HepG2 (cell line): ENCODE measurements around the gene CD207. TPM values are rescaled to one million over a fixed set of nuclear protein-coding genes. Genes with fewer than 3 reads are reported as not detected.

ENCODE experiments used
- ATAC-seq: fragments of 200-7000 bp; cut with Tn5 transposase; 3 replicates; pipeline ENCODE4 v1.9.1; 2020; ENCODE audit warnings: mild to moderate bottlenecking, moderate library complexity
- BruUV-seq: library from RNA; stranded (reverse); fragments of 400-500 nt; replicated peaks from 2 replicates; lab custom pipeline; 2021; lab: Mats Ljungman, UMichigan
- CTCF ChIA-PET: fragments of 300-600 bp; formaldehyde crosslinking; extraction: SDS; loops from one replicate; lab custom pipeline; 2021; ENCODE audit warnings: low total read pairs, inconsistent platforms, low intra/inter-chr PET ratio; lab: Yijun Ruan, JAX
- POLR2A ChIA-PET: fragments of 350-600 bp; sonication (Branson Sonifier 250); formaldehyde crosslinking; loops from one replicate; lab custom pipeline; 2020; ENCODE audit warnings: antibody characterized with exemption, inconsistent platforms; lab: Yijun Ruan, JAX
- DNase-seq: peaks from one replicate; pipeline ENCODE4 v3.0.0-alpha.2; 2015; ENCODE audit warnings: low spot score
- FAIRE-seq: peaks from 3 replicates; lab custom pipeline; 2011; peaks lifted over from hg19 to GRCh38; lab: Jason Lieb, UNC
- H2AFZ ChIP-seq: one replicate; pipeline ENCODE4 v1.6.1; 2011; ENCODE audit warnings: low read length, inconsistent platforms
- H3K27ac ChIP-seq: fragments of 300-600 bp; 3 replicates; pipeline ENCODE4 v1.8.0; 2011; ENCODE audit warnings: mixed run types, mild to moderate bottlenecking, mixed read lengths, low read length, inconsistent platforms; ENCODE audit not compliant: insufficient read depth; ENCODE audit errors: extremely low read length
- H3K27me3 ChIP-seq, 2 experiments: fragments of 200-600 bp in 1 of 2; 2 replicates in 1 of 2; 3 replicates in 1 of 2; pipeline versions ENCODE4 v1.6.0 to v1.8.0; 2011; ENCODE audit warnings: low read length in 2 of 2, mild to moderate bottlenecking in 2 of 2, moderate library complexity in 2 of 2, inconsistent platforms in 1 of 2; ENCODE audit not compliant: insufficient read depth in 2 of 2, control insufficient read depth in 1 of 2
- H3K36me3 ChIP-seq, 2 experiments: fragments of 200-600 bp in 1 of 2; replicated peaks in 1 of 2; 2 replicates in 1 of 2; 3 replicates in 1 of 2; pipeline versions ENCODE4 v1.5.1 to v1.8.0; 2011; ENCODE audit warnings: low read length in 2 of 2, inconsistent platforms in 1 of 2; ENCODE audit not compliant: insufficient read depth in 2 of 2, control insufficient read depth in 1 of 2
- H3K4me1 ChIP-seq: 2 replicates; pipeline ENCODE4 v1.5.1; 2012; ENCODE audit warnings: low read length, inconsistent platforms; ENCODE audit not compliant: insufficient read depth
- H3K4me2 ChIP-seq: 2 replicates; pipeline ENCODE4 v1.6.0; 2011; ENCODE audit warnings: low read depth, low read length, inconsistent platforms
- H3K4me3 ChIP-seq, 3 experiments: fragments of 200-600 bp in 1 of 3; sonication (generic), shearing (Covaris generic) in 1 of 3; replicated peaks in 1 of 3; 2 replicates each; pipeline ENCODE4 v1.5.1; 2011 to 2016; ENCODE audit warnings: low read length in 3 of 3, inconsistent platforms in 2 of 3, low read depth in 2 of 3, mild to moderate bottlenecking in 2 of 3, control low read depth in 1 of 3, mixed read lengths in 1 of 3; ENCODE audit not compliant: insufficient read depth in 1 of 3
- H3K79me2 ChIP-seq: one replicate; pipeline ENCODE4 v1.6.1; 2011; ENCODE audit warnings: low read length, inconsistent platforms; ENCODE audit not compliant: insufficient read depth
- H3K9ac ChIP-seq: 2 replicates; pipeline ENCODE4 v1.6.0; 2011; ENCODE audit warnings: mild to moderate bottlenecking, low read depth, low read length, inconsistent platforms; ENCODE audit not compliant: insufficient read depth
- H3K9me3 ChIP-seq: 2 replicates; pipeline ENCODE4 v1.5.1; 2012; ENCODE audit warnings: mild to moderate bottlenecking, low read length
- H4K20me1 ChIP-seq: 2 replicates; pipeline ENCODE4 v1.6.0; 2011; ENCODE audit warnings: inconsistent platforms, mild to moderate bottlenecking, low read length, moderate library complexity; ENCODE audit not compliant: insufficient read depth
- HNRNPK ChIP-seq: fragments of 200-400 bp; formaldehyde crosslinking; IDR thresholded peaks from 2 replicates; pipeline ENCODE4 v1.6.1; 2018; ENCODE audit warnings: low read length, low read depth, moderate library complexity, mild to moderate bottlenecking; ENCODE audit not compliant: poor library complexity, severe bottlenecking
- ONECUT2 ChIP-seq: sonication (generic); formaldehyde crosslinking; IDR thresholded peaks from 2 replicates; pipeline ENCODE4 v1.4.0; 2020; ENCODE audit warnings: missing genetic modification reagents
- PCBP2 ChIP-seq: fragments of 200-400 bp; formaldehyde crosslinking; optimal IDR thresholded peaks from 2 replicates; pipeline ENCODE3; 2018; ENCODE audit warnings: low read length, low read depth; ENCODE audit not compliant: poor library complexity, severe bottlenecking
- RFXAP ChIP-seq: sonication (generic); formaldehyde crosslinking; IDR thresholded peaks from 2 replicates; pipeline ENCODE4 v1.4.0; 2020; ENCODE audit warnings: missing genetic modification reagents, borderline replicate concordance
- SAP130 ChIP-seq: IDR thresholded peaks from 2 replicates; pipeline ENCODE4 v1.6.1; 2016; ENCODE audit warnings: low read depth
- ZBTB10 ChIP-seq: sonication (generic); formaldehyde crosslinking; IDR thresholded peaks from 2 replicates; pipeline ENCODE4 v1.4.0; 2020; ENCODE audit warnings: missing genetic modification reagents, borderline replicate concordance
- ZFAT ChIP-seq: sonication (generic); formaldehyde crosslinking; conservative IDR thresholded peaks from 2 replicates; pipeline ENCODE4 v1.8.1; 2023; ENCODE audit warnings: missing genetic modification reagents, inconsistent platforms
- ZHX2 ChIP-seq, 2 experiments: sonication (generic) in 1 of 2; formaldehyde crosslinking in 1 of 2; IDR thresholded peaks; 2 replicates each; pipeline versions ENCODE4 v1.6.1 to v1.9.0; 2014 to 2022; ENCODE audit warnings: antibody characterized with exemption in 1 of 2, borderline replicate concordance in 1 of 2, inconsistent platforms in 1 of 2, low read depth in 1 of 2, missing genetic modification reagents in 1 of 2
- ZNF414 ChIP-seq: sonication (generic); formaldehyde crosslinking; IDR thresholded peaks from 2 replicates; pipeline ENCODE4 v1.5.0; 2020; ENCODE audit warnings: missing genetic modification reagents
- WGBS: methylation state at CpG from one replicate; pipeline ENCODE4 v1.1.6; 2017; ENCODE audit warnings: low lambda C conversion rate; 5-methylcytosine and 5-hydroxymethylcytosine counted together
- in situ Hi-C: cut with HindIII; loops from 2 replicates; pipeline ENCODE4 v1.10.0; 2017; ENCODE audit warnings: low pct_unique_long_range_greater_than_20kb; ENCODE audit not compliant: extremely low pct_ligation_motif_present
- intact Hi-C: fragments of 100-400 bp; cut with micrococcal nuclease; formaldehyde crosslinking; loops from one replicate; pipeline ENCODE4 v1.10.0; 2022; ENCODE audit not compliant: unreplicated experiment
- polyA plus RNA-seq, 8 experiments: library from polyadenylated mRNA; depleted of rRNA in 3 of 8; stranded (reverse) in 7 of 8; unstranded in 1 of 8; fragments of >200 nt; fragmentation: Illumina TruSeq in 4 of 8; extraction: Trizol in 4 of 8; gene quantifications; 2 replicates each; pipeline versions ENCODE4 v1.2.1 to v1.2.3, GENCODE V29; 2011 to 2016; ENCODE audit warnings: low read depth in 4 of 8, missing spikeins in 1 of 8, mixed read lengths in 1 of 8; ENCODE audit not compliant: insufficient read depth in 1 of 8
- total RNA-seq, 5 experiments: library from RNA; depleted of rRNA; stranded (reverse); fragments of >200 nt; fragmentation: Illumina TruSeq; extraction: Trizol; gene quantifications; 2 replicates each; pipeline ENCODE4 v1.2.3, GENCODE V29; 2016; ENCODE audit warnings: low read depth in 1 of 5

The CD207 gene
- total and polyA plus RNA-seq, 2 of the 13 experiments (the other 11 are each of a cell fraction or from before 2014, with no cell fraction given) = 0.09 to 0.15 TPM

- Histone ChIP-seq H3K4me3 (peak overlapping the region in 2 of 3 experiments; percentile 18 to 52; a peak in 2 of 6 replicates), H3K27me3 (no peaks in the 10 kb centered on the region; a peak in 2 of 5 replicates), H3K9me3 (no peaks in the 10 kb centered on the region), H3K9ac (peak overlapping the region; percentile 79), H4K20me1 (no peaks in the 10 kb centered on the region), H3K36me3 (no peaks in the 10 kb centered on the region), H2AFZ (no peak overlapping the region), H3K4me1 (peaks cover 67% of the 10 kb centered on the region), H3K4me2 (peak overlapping the region; percentile 88), H3K79me2 (no peaks in the 10 kb centered on the region), H3K27ac (peak overlapping the region; percentile 93)
- POLR2A ChIA-PET = interaction anchor here (0.9 to 2.4 kb wide), 6 partner anchors 11 to 516 kb away, joined by 3 to 7 read pairs (median 4); partner anchors contain the start of gene CLEC4F
- in situ Hi-C loops (no loop called here), intact Hi-C loops (loop anchor here (2.0 to 5.0 kb wide), 2 partner anchors 16 to 53 kb away; no protein-coding TSS in a partner anchor)
- FAIRE-seq (peak; percentile 62), ATAC-seq (peak; percentile 58), DNase-seq (no peak)
- CTCF ChIA-PET = no interaction called here
- WGBS = 76% methylated on average over 12 of the region's 12 CpGs
- TSS peak; percentile 81 for BruUV-seq
- TF ChIP-seq ZFAT (CRISPR knock-in tag) = no peak
- TF ChIP-seq ZNF414 (CRISPR knock-in tag) = no peak
- no peak; the same call in 1 of the 2 replicates for TF ChIP-seq RFXAP
- 0 out of 2 replicates have a peak, but pooled peaks have one; percentile 3 for TF ChIP-seq SAP130
- TF ChIP-seq HNRNPK = no peak
- TF ChIP-seq ONECUT2 (CRISPR knock-in tag) = no peak
- TF ChIP-seq PCBP2 = no peak
- TF ChIP-seq ZHX2 (IDR thresholded peaks at IDR 0.05; ENCODE audit: low read depth) = no peak
- TF ChIP-seq ZHX2 (CRISPR knock-in tag; IDR thresholded peaks at IDR 0.05; ENCODE audit: borderline replicate concordance) = no peak
- no peak for TF ChIP-seq ZBTB10
Observed at GRCh38 chr2:70808983-70809958, 26.3 kb downstream of the CD207 start.
